OCI-LY3 (cell line): ENCODE data around the gene RETREG3.
"Not testable (repeated sequence)": the region's sequence is repeated elsewhere in the genome, so short reads cannot be mapped to it uniquely, and the experiment has no call there.

Experiments
- H2AFZ ChIP-seq: fragments of 200-600, 300-600 bp; shearing (Covaris generic); 2 replicates; pipeline ENCODE4 v1.6.0; 2014; ENCODE audit warnings: antibody characterized with exemption, low read depth, low read length
- H3K27ac ChIP-seq: fragments of 200-600, 300-600 bp; sonication (generic); 2 replicates; pipeline ENCODE4 v1.5.1; 2014; ENCODE audit warnings: mild to moderate bottlenecking, low read length, moderate library complexity, mixed read lengths
- H3K27me3 ChIP-seq: fragments of 200-600, 300-600 bp; sonication (generic); 2 replicates; pipeline ENCODE4 v1.6.1; 2014; ENCODE audit warnings: low read depth, low read length, mixed read lengths
- H3K36me3 ChIP-seq: fragments of 200-600, 300-600 bp; sonication (generic); replicated peaks from 2 replicates; pipeline ENCODE3; 2014; ENCODE audit warnings: low read depth, low read length, mixed read lengths
- H3K4me1 ChIP-seq: fragments of 300-600, 200-600 bp; sonication (generic); 2 replicates; pipeline ENCODE4 v1.6.1; 2014; ENCODE audit warnings: low read length, mixed read lengths
- H3K4me2 ChIP-seq: fragments of 200-600, 300-600 bp; sonication (generic); 2 replicates; pipeline ENCODE4 v1.6.1; 2014; ENCODE audit warnings: low read length, mixed read lengths
- H3K4me3 ChIP-seq: fragments of 300-600, 200-600 bp; sonication (generic); 2 replicates; pipeline ENCODE4 v1.5.1; 2014; ENCODE audit warnings: antibody characterized with exemption, mild to moderate bottlenecking, low read length, moderate library complexity
- H3K79me2 ChIP-seq: fragments of 300-600, 200-600 bp; shearing (Covaris generic); 2 replicates; pipeline ENCODE4 v1.6.1; 2014; ENCODE audit warnings: mild to moderate bottlenecking, low read length, mixed read lengths
- H3K9ac ChIP-seq: fragments of 300-600, 200-600 bp; shearing (Covaris generic); 2 replicates; pipeline ENCODE4 v1.6.0; 2014; ENCODE audit warnings: mild to moderate bottlenecking, low read length, moderate library complexity
- H3K9me3 ChIP-seq: fragments of 200-600, 300-600 bp; shearing (Covaris generic); 2 replicates; pipeline ENCODE4 v1.6.1; 2014; ENCODE audit warnings: low read length, mixed read lengths; ENCODE audit not compliant: insufficient read depth
- H4K20me1 ChIP-seq: fragments of 200-600, 300-600 bp; sonication (generic); 2 replicates; pipeline ENCODE4 v1.6.1; 2016; ENCODE audit warnings: low read length, mixed read lengths; ENCODE audit not compliant: insufficient read depth
- EZH2phosphoT487 ChIP-seq: fragments of 200-600 bp; shearing (Covaris generic); IDR thresholded peaks from 2 replicates; pipeline ENCODE4 v1.6.1; 2018; ENCODE audit warnings: antibody characterized with exemption, mixed run types, low read depth
- TF ChIP-seq, protein P1 (sequence below): fragments of 200-600, 300-600 bp; sonication (generic); IDR thresholded peaks from 2 replicates; pipeline ENCODE4 v1.5.1; 2014; ENCODE audit warnings: antibody characterized with exemption, low read length, low read depth

Gene RETREG3

DNA sequence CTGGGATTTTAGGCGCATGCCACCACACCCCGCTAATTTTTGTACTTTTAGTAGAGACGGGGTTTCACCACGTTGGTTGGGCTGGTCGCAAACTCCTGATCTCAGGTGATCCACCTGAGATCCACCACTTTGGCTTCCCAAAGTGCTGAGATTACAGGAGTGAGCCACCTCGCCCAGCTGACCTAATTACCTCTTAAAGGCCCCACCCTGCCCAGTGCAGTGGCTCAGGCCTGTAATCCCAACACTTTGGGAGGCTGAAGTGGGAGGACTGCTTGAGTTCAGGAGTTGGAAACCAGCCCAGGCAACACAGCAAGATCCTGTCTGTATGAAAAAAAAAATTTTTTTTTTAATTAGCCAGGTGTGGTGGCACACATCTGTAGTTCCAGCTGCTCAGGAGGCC, 50.1 kb downstream of the RETREG3 start:
- Histone ChIP-seq H3K27me3 (no peaks in the 10 kb centered on the region), H2AFZ (no peak overlapping the region), H3K9me3 (no peaks in the 10 kb centered on the region), H3K4me1 (peaks cover 22% of the 10 kb centered on the region), H3K79me2 (peaks cover 33% of the 10 kb centered on the region), H3K9ac (no peak overlapping the region), H3K36me3 (no peaks in the 10 kb centered on the region), H3K4me2 (no peak overlapping the region), H4K20me1 (no peaks in the 10 kb centered on the region), H3K27ac (no peak overlapping the region), H3K4me3 (no peak overlapping the region)
- TF ChIP-seq, protein P1, sequence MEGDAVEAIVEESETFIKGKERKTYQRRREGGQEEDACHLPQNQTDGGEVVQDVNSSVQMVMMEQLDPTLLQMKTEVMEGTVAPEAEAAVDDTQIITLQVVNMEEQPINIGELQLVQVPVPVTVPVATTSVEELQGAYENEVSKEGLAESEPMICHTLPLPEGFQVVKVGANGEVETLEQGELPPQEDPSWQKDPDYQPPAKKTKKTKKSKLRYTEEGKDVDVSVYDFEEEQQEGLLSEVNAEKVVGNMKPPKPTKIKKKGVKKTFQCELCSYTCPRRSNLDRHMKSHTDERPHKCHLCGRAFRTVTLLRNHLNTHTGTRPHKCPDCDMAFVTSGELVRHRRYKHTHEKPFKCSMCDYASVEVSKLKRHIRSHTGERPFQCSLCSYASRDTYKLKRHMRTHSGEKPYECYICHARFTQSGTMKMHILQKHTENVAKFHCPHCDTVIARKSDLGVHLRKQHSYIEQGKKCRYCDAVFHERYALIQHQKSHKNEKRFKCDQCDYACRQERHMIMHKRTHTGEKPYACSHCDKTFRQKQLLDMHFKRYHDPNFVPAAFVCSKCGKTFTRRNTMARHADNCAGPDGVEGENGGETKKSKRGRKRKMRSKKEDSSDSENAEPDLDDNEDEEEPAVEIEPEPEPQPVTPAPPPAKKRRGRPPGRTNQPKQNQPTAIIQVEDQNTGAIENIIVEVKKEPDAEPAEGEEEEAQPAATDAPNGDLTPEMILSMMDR = no peak
- no peak for TF ChIP-seq EZH2phosphoT487

DNA sequence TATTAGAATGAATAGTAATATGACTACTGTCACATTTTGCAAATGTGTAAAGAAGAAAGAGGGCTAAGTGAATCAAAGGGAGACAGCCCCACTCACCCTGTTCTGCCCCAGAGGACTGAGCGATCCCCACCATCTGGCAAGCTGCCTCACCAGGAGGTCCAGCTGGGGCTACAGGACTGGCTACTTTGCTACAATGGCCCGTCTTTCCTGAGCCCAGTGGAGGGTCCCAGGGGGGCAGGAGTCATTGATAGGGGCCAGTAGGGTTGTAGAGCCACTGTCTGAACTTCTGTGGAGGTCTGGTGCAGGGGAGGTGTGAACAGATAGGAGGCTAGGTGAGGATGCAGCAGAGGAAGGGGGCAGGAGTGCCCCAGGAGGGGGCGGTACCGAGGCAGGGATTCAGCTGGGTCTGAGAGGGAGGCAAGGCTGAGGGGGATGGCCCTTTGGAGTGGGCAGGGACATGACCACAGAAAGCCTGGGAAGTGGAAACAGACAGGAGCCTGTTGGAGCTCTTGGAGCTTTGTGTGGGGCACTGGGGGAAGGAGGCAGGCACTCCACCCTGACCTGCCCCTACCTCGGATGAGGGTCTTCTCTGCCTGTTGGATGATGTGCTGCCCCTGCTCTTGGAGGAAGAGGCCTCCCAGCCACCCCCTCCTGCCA, 53.1 kb downstream of the RETREG3 start:
- not testable (repeated sequence) for H2AFZ ChIP-seq, H3K36me3 ChIP-seq, H3K79me2 ChIP-seq, H3K27ac ChIP-seq, H3K9ac ChIP-seq, H3K9me3 ChIP-seq, H4K20me1 ChIP-seq, H3K4me3 ChIP-seq, H3K27me3 ChIP-seq
- Histone ChIP-seq H3K4me2 (0 out of 2 replicates have a peak overlapping the region, but pooled peaks have one; percentile 97), H3K4me1 (peaks cover 11% of the 10 kb centered on the region)

DNA sequence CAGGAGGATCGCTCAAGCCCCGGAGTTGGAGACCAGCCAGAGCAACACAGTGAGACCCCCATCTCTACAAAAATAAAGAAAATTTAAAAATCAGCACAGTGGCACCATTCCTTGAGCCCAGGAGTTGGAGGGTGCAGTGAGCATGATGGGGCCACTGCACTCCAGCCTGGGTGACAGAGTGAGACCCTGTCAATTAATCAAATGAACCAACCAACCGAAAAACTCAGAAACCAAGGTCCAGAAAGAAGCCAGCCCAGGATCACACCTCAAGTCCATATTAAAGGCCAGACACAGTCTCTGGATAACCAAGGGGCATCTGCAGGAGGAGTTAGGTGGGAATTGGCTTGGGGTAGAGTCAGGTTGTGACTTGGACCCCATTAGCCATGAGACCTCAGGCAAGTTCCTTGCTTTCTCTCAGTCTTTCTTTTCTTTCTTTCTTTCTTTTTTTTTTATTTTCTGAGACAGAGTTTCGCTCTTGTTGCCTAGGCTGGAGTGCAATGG, 54.0 kb downstream of the RETREG3 start:
- H3K27ac ChIP-seq = 0 out of 2 replicates have a peak overlapping the region, but pooled peaks have one; percentile 46
- no peaks in the 10 kb centered on the region for H4K20me1 ChIP-seq
- peaks cover 11% of the 10 kb centered on the region for H3K4me1 ChIP-seq
- H2AFZ ChIP-seq = no peak overlapping the region
- peaks cover 8% of the 10 kb centered on the region for H3K79me2 ChIP-seq
- H3K4me2 ChIP-seq = peak overlapping the region; percentile 97
- no peaks in the 10 kb centered on the region for H3K36me3 ChIP-seq
- H3K9me3 ChIP-seq = no peaks in the 10 kb centered on the region
- no peaks in the 10 kb centered on the region for H3K27me3 ChIP-seq
- TF ChIP-seq, protein P1 = no peak
- no peak for TF ChIP-seq EZH2phosphoT487
- peak overlapping the region; percentile 88 for H3K9ac ChIP-seq
- peak overlapping the region; percentile 92 for H3K4me3 ChIP-seq

DNA sequence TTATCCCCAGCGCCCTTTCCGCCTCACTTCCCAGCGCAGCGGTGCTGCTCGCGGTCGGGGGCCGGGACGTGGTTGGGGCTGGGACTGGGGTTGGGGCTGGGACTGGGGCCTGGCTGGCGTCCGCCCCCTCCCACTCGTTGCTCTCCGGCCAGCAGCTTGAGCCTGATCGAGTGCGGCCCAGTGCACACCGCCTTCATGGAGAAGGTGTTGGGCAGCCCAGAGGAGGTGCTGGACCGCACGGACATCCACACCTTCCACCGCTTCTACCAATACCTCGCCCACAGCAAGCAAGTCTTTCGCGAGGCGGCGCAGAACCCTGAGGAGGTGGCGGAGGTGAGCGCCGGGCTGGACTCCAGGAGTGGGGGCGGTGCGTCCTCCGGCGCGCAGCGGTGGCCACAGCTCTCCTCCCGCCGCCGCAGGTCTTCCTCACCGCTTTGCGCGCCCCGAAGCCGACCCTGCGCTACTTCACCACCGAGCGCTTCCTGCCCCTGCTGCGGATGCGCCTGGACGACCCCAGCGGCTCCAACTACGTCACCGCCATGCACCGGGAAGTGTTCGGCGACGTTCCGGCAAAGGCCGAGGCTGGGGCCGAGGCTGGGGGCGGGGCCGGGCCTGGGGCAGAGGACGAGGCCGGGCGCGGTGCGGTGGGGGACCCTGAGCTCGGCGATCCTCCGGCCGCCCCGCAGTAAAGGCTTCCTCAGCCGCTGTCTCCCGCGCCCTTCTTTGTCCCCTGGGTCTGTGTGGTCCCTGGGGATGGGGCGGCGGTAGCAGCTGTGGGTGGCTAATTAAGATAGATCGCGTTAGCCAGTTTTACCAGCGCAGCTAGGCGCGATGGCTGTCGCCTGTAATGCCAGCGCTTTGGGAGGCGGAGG, 54.7 kb downstream of the RETREG3 start:
- Histone ChIP-seq H3K4me3 (peak overlapping the region; percentile 92), H3K27ac (peak overlapping the region; percentile 46), H3K4me1 (peaks cover 11% of the 10 kb centered on the region), H3K9ac (peak overlapping the region; percentile 88), H2AFZ (peak overlapping the region; percentile 58; the same call in 1 of the 2 replicates), H3K27me3 (no peaks in the 10 kb centered on the region), H3K36me3 (no peaks in the 10 kb centered on the region), H3K4me2 (peak overlapping the region; percentile 97), H3K9me3 (no peaks in the 10 kb centered on the region), H4K20me1 (no peaks in the 10 kb centered on the region), H3K79me2 (peaks cover 8% of the 10 kb centered on the region)
- TF ChIP-seq EZH2phosphoT487 = no peak
